COLO668 (cell line): ENCODE measurements around the gene ABCC2.

Source experiments
- DNase-seq: peaks from one replicate; lab custom pipeline; 2025; ENCODE audit not compliant: unreplicated experiment; lab: John Stamatoyannopoulos, UW

Gene ABCC2

DNA sequence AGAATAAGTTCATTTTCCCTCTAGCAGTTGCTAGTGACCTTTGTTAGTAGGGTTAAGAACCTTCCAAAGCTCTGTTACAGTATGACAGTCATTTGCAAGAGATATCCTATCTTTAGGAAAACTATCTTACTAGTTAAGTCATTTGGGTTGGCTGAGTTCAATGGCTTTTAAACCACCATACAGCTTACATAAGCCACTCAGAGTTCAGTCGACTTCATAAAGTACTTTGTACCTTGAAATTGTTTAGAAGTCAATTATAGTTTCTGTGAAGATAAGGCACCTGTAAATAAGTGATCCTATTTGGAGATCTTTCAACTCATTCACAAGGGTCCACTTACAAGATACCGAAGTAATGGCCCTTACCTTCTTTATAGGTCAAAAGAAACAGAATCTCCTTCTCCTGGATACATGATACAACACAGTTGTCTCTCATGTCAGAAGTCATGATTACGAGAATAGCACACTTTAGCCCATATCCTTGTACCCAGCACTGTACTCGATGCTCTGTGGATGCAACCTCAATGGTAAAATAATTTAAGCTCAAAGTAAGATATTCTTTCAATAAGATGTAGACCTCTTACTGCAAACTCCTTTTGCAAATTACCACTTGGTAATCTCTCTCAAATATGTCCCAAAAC, 11.9 kb upstream of the ABCC2 start:
- no peak for DNase-seq

DNA sequence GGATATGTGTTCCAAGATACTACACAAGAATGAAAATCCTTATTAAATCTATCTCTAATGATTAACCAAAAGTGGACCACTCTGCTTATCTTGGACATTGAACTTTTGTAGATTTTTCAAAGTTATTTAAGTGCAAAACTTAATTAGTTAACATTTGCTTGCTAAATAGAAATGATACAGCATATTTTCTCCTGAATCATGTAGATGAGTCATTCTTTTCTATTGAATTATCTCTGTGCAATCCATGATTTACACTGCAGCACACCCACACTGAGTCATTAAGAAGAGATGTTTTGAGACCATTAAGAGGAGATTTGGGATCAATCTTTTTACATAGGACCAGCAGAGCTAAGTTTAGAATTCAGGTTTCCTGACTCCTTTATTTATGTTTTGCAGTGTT, 6.6 kb upstream of the ABCC2 start:
- no peak for DNase-seq

DNA sequence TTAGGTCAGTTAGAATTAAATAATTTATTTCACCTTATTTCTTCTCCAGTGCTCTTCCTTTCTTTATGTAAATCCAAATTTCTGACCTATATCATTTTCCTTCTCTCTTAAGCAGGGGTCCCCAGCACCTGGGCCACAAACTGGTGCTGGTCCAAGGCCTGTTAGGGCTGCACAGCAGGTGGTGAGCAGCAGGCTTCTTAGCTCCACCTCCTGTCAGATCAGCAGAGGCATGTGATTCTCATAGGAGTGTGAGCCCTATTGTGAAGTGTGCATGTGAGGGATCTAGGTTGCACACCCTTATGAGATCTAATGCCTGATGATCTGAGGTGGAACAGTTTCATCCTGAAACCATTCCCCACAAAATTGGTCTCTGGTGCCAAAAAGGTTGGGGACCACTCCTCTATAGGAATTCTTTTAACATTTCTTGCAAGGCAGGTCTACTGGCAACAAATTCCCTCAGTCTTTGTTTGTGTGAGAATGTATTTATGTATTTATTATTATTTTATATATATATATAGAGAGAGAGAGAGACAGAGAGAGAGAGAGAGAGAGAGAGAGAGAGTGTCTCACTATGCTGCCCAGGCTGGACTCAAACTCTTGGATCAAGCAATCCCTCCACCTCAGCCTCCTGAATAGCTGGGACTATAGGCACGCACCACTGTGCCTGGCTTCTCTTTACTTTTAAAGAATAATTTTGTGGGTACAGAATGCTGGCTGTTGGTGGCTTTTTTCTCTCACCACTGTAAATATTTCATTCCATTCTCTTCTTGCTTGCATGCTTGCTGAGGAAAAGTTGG, 4.3 kb upstream of the ABCC2 start:
- no peak for DNase-seq

DNA sequence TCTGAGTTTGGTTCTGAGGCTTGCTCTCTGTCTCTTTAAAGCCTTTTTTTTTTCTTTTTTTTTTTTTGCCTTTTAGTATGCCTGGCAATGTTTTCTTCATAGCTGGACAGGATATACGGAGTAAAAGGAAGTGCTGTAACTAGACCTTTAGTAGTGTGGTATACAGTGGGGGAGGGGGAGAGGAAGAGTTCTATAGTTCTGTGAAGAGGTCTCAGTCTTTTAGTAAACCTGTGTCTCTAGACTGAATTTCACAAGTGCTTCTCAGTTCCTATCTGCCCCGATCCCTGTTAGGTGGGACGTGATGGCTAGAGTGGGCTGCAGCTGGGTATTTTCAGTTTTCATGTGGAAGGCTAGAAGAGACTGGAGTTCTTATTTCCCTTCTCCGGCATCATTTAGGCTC, 3.1 kb upstream of the ABCC2 start:
- no peak for DNase-seq

DNA sequence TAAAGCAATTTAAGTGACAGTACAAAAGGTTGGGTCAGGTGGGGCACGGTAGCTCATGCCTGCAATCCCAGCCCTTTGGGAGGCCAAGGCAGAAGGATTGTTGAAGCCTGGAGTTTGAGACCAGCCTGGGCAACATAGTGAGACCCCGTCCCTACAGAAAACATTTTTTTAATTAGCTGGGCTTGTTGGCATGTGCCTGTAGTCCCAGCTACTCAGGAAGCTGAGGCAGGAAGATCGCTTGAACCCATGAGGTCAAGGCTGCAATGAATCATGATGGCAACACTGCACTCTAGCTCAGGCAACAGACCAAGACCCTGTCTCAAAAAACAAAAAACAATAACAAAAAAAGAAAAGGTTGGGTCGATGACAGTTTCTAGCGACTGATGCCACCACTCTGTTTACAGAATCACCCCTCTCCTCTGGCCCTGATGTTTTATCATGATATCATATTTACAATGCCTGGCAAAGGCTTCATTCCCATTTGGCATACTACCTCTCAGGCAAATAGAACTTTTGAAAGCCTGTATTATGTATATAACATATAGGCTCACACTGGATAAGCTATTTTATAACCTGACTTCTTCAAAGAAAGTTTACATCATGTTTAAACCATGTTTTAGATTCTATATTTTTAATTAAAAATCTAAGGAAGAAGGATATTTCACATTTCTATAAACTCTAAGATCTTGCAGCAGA, 558 bp upstream of the ABCC2 start:
- no peak for DNase-seq

DNA sequence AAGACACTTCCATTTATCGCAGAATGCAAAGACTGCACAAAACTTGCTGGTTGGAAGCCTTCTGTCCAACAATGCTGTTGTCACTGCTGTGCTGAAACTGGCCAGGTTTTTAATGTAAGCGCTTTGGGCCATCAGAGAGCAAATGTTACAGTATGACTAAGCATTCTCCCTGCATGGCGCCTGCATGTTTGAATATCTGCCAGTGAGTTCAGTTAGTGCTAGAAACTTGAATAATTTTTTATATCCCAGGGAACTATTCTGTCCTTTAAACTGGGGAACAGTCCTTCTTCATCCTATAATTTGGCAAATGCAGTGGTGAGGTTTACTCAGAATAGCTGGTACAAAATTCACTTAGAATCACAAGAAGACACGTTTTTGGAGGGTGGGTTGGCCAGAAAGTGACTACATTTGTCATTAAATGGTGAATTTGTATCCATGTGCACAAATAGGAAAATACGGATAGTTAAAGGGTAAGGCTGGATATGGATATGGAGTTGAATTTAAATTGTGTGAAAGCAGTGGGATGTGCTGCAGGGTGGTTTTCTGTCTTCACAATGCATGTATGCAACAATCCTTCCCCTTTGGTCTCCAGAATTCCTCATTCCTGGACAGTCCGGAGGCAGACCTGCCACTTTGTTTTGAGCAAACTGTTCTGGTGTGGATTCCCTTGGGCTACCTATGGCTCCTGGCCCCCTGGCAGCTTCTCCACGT, 1.7 kb downstream of the ABCC2 start:
- no peak for DNase-seq

DNA sequence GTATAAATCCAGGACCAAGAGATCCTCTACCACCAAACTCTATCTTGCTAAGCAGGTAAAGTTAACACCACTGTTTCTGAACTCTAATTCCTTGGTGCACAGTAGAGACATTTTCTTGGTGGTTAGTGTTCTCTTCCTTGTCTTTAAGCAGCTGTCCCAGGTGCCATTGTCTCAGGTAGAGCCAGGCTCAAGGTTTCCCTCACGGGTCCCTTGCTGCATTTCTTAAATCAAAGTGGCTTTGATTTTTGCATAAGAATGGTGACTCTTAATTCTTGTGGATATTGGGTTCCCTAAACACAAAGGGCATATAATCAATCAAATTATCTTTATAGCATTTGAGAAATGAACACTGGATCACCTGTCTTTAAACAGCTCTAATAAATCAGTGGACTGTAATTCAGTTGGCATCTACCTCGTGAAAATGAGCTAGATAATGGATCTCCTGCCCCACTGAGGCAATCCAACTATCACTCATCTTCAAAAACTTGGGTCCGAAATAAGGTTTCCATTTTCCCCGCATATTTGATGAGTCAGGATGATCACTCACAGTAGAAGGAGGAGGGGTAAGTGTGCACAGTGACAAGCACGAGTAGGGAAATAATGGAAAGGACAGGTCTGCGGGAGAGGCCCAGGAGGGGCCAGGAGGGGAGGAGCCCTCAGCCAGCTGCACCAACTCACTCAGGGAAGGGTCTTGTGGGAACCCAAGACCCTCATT, 2.4 kb downstream of the ABCC2 start:
- no peak for DNase-seq

DNA sequence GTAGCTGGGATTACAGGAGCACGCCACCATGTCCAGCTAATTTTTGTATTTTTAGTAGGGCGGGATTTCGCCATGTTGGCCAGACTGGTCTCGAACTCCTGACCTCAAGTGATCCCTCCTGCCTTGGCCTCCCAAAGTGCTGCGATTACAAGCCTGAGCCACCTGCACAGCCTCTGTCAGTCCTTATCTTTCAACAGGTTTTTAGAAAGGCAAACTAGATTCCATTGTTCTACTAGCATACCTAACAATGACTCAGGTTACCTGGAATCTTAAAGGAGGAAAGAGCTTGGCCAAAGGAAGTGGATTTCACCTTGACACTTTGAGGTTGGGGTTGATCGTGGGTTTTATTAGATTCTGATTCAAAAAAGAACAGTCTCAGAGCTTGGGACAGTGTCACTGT, 3.2 kb downstream of the ABCC2 start:
- no peak for DNase-seq

DNA sequence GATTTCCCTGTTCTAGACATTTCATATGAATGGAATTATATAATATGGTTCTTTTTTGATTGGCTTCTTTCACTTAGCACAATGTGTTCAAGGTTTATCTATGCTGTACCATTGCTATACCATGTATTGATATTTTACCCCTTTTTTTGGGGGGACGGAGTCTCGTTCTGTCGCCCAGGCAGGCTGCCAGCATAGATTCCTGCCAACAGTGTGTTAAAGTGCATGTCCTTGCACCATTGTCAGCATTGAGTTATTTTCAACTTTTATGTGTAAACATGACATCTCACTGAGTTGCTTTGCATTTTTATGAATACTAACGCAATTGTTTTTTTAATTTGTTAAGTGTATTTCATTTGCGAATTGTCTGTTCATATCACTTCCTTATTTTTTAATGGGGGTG, 4.9 kb downstream of the ABCC2 start:
- DNase-seq = no peak

DNA sequence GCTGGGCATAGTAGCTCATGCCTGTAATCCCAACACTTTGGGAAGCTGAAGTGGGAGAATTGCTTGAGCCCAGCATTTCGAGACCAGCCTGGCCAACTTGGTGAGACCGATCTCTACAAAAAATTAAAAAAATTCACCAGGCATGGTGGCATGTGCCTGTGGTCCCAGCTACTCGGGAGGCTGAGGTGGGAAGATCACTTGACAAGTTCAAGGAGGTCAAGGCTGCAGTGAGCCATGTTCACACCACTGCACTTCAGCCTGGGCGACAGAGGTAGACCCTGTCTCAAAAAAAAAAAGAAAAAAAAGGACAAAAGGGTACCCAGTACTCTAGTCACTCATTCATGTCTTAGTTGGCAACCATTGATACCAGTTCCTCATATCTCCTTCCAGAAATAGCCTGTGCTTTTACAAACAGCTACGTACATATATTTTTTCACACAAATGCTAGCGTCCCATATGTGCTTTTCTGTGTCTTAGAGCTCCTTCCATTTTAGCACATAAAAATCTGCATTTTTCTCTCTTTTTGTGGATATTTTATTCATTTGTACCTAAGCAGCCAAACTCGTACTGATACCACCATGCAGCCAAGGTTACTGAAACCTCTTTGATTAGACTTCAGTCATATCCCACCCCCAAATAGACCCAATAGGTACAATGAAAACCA, 5.5 kb downstream of the ABCC2 start:
- no peak for DNase-seq

DNA sequence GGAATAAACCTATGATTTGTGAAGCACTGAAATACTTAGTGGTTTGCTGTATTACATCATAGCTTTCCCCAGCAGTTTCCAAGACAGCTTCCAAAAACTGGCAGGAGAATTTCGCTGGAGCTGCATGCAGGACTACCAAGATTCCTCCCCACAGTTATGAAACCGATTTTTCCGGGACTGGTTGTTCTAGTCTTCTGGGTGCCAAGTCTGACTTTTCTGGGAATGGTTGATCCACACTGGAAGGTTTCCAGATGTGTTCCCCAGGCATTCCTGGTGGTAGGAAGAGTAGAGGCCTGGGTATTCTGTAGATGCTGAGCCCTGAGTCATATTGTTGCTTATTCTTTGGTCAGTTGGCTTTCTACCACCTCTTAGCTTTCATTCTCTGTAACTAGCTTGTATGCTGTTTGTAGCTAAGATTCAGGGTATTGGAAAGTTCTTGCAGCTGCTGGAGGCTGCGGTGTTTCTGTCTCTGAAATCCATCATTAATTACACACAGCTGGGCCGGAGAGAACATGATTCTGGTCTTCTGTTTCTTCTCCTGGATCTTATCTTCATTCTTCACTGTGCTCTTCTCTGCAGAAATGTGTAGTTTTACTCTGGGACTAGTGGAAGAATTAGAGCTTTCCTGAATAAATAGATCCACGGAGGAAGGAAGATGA, 6.3 kb downstream of the ABCC2 start:
- DNase-seq = no peak

DNA sequence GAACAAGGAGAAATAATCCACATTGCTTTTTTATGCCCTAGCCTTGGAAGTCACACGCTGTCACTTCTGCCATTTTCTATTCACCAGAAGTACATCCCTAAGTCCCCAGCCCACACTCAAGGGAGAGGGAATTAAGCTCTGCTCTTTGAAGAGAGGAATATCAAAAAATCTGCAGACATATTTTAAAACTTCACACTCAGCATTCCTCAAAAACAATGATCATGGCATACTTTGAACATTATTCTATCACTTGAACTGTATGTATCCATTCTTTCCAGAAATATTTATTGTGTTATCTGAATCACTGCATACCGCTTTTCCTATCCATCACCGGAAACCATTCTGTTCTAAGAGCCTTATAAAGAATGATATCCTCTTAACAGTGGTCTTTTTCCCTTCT, 9.4 kb downstream of the ABCC2 start:
- DNase-seq = no peak

DNA sequence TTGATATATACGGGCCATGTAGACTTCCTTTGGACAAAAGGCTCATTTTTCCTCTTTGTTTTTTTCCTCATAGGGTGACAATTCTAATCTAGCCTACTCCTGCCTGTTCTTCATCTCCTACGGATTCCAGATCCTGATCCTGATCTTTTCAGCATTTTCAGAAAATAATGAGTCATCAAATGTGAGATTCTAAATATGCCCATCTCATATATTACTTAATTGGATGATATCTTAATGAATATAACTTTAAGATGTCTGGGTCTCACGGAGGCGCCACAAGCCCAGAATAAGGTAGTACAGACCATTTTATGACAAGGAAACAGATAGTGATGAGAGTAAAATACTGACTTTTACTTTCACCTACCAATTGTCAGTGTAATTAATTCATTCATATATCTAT, 11.4 kb downstream of the ABCC2 start:
- DNase-seq = no peak

DNA sequence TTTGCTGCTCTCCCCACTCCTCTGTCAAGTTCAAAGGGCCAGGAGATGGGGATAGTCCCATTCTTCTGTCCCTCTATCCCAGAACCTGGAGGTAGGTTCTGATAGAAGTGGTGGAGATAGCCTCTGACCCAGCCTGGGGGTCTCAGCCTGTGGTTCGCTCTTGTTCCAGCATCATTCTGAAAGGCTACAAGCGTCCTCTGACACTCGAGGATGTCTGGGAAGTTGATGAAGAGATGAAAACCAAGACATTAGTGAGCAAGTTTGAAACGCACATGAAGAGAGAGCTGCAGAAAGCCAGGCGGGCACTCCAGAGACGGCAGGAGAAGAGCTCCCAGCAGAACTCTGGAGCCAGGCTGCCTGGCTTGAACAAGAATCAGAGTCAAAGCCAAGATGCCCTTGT, 14.5 kb downstream of the ABCC2 start:
- no peak for DNase-seq

DNA sequence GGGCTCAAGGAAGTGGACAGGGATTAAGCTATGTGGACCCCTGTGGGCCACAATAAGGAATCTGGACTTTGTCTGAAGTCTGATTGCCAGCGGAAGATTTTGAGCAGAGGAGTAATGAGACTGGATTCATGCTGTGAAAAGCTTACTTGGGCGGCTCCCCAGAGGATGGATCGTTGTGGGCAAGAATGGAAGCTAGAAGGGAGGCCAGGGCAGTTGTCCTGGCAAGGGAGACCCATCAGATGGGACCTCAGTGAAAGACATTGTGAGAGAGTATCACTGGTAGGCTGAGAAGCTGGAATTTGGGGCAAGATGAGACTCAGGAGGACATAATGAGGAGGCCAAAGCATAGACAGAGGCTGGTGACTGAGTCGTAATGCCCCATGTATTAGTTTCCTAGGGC, 15.6 kb downstream of the ABCC2 start:
- DNase-seq = no peak

DNA sequence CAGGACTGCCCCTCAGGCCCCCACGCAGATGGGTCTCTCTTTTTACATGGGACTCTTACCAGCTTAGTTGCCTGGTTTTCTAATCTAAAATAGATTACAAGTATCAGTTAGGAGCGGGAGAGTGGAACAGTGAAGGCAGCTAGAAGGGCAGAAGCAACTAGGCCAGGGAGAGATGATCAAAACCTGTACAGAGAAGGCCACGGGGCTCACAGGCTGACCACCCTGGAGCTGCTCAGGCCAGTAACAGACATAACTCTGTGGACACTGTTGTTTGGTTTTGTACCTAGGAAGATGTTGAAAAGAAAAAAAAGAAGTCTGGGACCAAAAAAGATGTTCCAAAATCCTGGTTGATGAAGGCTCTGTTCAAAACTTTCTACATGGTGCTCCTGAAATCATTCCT, 16.5 kb downstream of the ABCC2 start:
- DNase-seq = no peak

DNA sequence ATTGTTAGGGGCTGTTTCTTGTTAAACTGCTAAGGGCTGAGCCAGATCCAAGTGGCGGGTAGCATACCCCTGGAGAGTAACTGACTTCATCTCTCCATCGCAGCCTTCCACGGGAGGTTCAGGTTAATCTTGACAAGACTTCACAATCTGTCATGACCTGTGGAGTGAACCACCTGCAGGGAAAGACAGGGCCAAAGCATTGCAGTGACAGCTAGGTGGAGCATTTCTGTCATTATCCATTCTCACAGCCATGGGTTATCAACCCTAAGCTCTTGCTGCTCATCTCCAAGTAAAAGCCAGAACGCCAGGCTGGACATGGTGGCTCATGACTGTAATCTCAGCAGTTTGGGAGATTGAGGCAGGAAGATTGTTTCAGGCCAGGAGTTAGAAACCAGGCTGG, 17.2 kb downstream of the ABCC2 start:
- no peak for DNase-seq

DNA sequence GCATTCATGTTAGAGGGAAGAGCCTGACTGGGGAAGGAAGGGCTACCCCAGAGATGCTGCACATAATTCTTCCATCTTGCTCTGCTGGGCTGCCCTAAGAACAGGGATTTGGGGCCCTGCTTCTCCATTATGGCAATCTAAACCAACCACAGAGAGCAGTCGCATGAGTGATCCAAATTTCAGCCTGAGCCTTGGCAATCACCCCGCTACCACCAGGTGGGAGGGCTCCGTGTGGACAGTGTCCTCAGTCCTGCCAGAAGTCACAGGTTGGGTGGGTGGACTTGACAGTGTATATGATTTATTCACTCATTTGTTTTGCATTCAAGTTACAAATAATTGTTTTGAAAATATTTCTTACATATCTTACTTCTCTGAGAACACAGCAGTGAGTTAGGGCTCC, 22.0 kb downstream of the ABCC2 start:
- DNase-seq = no peak

DNA sequence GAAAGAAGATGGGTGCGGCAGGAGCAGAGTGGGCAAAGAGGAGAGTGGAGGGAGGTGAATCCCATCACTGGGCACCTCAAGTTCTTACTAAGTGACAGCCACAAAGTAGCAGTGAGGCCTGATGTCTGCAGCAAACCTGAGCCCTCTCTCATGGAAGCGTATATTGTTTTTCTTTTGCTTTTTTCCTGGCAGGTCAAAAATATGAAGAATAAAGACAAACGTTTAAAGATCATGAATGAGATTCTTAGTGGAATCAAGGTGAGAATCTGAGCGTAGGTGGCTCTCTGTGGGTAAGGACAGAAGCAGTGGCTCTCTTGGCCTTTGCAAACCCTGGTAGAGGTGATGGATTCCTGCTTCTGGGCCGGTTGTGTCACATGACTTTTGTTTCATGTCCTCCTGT, 22.8 kb downstream of the ABCC2 start:
- DNase-seq = no peak

DNA sequence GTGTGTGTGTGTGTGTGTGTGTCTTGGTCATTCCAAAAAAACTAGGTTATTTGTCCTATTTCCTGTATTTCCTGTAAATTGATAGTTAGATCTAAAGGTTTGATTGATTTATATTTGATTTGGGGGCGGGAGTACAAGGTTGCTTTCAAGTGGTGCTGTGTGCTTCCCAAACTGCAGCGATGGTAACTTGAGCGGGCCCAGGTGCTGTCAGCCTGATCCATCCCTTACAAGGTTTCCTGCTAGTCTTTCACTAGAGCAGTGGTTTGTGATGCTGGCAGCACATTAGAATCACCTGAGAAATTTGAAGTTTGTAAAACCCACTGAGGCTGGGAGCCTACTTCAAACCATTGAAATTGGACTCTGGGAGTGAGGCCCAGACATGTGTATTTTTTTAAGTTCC, 23.7 kb downstream of the ABCC2 start:
- DNase-seq = no peak
